Activated CD4-positive, alpha-beta T cell treated with anti-CD3 and anti-CD28 coated beads, Interleukin-2, amount 10 ng/mL, durations not matched to agents 24 days and 14 days (primary cell): Measurements from ENCODE around the gene CNNM1. TPM values are rescaled to one million over a fixed set of nuclear protein-coding genes. Genes with fewer than 3 reads are reported as not detected.

Experiments
- DNase-seq: peaks from one replicate; pipeline ENCODE4 v3.0.0; 2022
- H3K27ac Mint-ChIP-seq: one replicate; pipeline ENCODE4 v1.8.0; 2022; ENCODE audit warnings: mild to moderate bottlenecking, mixed read lengths
- H3K27me3 Mint-ChIP-seq: one replicate; pipeline ENCODE4 v1.8.0; 2022; ENCODE audit warnings: mixed read lengths
- H3K36me3 Mint-ChIP-seq: one replicate; pipeline ENCODE4 v1.8.0; 2022; ENCODE audit warnings: low read depth, mild to moderate bottlenecking, mixed read lengths
- H3K4me1 Mint-ChIP-seq: one replicate; pipeline ENCODE4 v1.8.0; 2021; ENCODE audit warnings: mixed read lengths
- H3K4me3 Mint-ChIP-seq: one replicate; pipeline ENCODE4 v1.8.0; 2022; ENCODE audit warnings: mild to moderate bottlenecking, moderate library complexity, mixed read lengths
- H3K9me3 Mint-ChIP-seq: one replicate; pipeline ENCODE4 v1.8.0; 2021; ENCODE audit warnings: mixed read lengths
- intact Hi-C: fragments of 100-400 bp; cut with micrococcal nuclease; formaldehyde crosslinking; loops from one replicate; pipeline ENCODE4 v1.15.1; 2023
- total RNA-seq: library from RNA; stranded (reverse); gene quantifications from 2 replicates; pipeline ENCODE4 v1.2.3, GENCODE V29; 2022

CNNM1 gene
- total RNA-seq, 1 donor from 2014 or later, result 0.44 TPM

DNA sequence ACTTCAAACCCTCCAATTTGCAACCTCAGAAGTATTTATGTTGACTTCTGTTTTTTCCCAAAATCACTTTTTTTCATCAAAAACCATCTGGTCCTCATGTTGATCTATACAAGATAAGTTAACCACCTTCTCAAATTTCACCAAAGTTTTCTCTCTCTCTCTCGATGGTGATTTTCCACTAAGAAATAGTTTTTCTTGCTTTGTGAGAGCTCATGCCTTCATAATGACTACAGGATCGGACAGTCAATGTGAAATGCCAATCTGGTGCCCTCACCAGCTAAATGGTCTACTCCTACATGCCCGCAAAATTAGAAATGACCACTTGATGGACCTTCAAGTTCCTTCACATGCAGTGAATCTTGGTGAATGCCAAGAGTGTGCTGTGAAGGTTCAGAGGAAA lies 40.4 kb downstream of the CNNM1 start:
- intact Hi-C loops, result no loop called here
- Mint-ChIP-seq H3K9me3 (no peaks in the 10 kb centered on the region), H3K27me3 (peaks cover 65% of the 10 kb centered on the region), H3K27ac (no peak overlapping the region), H3K4me1 (peaks cover 2% of the 10 kb centered on the region), H3K4me3 (no peak overlapping the region), H3K36me3 (no peaks in the 10 kb centered on the region)
- DNase-seq, result no peak

DNA sequence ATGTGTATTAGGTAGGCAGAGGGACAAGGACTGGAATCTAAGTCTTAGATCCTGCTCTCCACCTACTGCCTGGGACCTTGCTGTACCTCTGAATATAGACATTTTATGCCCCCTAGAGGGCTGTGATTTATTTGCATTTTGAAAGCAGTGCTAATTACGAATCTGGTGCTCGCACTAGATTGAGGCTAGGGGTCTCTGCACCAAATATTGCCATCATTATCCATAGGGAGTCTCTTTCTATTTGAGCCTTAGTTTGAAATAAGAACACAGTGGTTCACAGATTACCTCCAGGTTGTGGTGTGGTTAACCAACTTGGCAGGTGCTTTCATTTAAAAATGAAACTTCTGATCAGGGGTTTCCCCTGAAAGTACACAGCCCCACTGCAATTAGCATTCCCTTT lies 41.8 kb downstream of the CNNM1 start:
- no peak overlapping the region for H3K27ac Mint-ChIP-seq
- peak; percentile 66 for DNase-seq
- H3K36me3 Mint-ChIP-seq, result no peaks in the 10 kb centered on the region
- no peaks in the 10 kb centered on the region for H3K9me3 Mint-ChIP-seq
- H3K4me1 Mint-ChIP-seq, result peaks cover 2% of the 10 kb centered on the region
- H3K27me3 Mint-ChIP-seq, result peaks cover 65% of the 10 kb centered on the region
- no peak overlapping the region for H3K4me3 Mint-ChIP-seq
- intact Hi-C loops, result no loop called here

- Mint-ChIP-seq H3K36me3 (no peaks in the 10 kb centered on the region), H3K27ac (no peak overlapping the region), H3K27me3 (peaks cover 62% of the 10 kb centered on the region), H3K4me3 (no peak overlapping the region), H3K4me1 (peaks cover 2% of the 10 kb centered on the region), H3K9me3 (no peaks in the 10 kb centered on the region)
- intact Hi-C loops, result no loop called here
- no peak for DNase-seq
These were observed 43.6 kb downstream of the CNNM1 start for GRCh38 chr10:99372546-99373271.

DNA sequence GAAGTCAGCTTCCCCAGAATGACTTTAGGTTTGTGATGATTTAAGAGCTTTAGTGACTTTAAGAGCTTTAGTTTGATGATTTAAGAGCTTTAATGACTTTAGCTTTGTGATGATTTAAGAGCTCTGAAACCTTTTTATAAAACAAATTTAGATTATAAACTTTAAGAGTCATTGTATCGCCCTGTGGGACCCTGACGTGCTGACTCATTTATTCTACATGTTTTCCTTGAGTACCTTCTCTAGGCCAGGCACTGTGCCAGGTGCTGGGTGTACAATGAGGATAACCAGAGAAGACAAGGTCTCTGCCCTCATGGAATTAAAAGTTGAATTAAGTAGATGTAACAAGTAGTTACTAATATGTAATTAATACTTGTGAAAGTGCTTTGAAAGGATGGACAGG lies 45.4 kb downstream of the CNNM1 start:
- Mint-ChIP-seq H3K9me3 (no peaks in the 10 kb centered on the region), H3K27ac (no peak overlapping the region), H3K4me1 (peaks cover 2% of the 10 kb centered on the region), H3K27me3 (peaks cover 51% of the 10 kb centered on the region), H3K4me3 (no peak overlapping the region), H3K36me3 (no peaks in the 10 kb centered on the region)
- intact Hi-C loops, result no loop called here
- DNase-seq, result no peak

GRCh38 chr10:99374972-99375371 lies 45.8 kb downstream of the CNNM1 start:
- intact Hi-C loops, result no loop called here
- Mint-ChIP-seq H3K36me3 (no peaks in the 10 kb centered on the region), H3K4me3 (no peak overlapping the region), H3K27me3 (peaks cover 48% of the 10 kb centered on the region), H3K4me1 (peaks cover 2% of the 10 kb centered on the region), H3K27ac (no peak overlapping the region), H3K9me3 (no peaks in the 10 kb centered on the region)
- DNase-seq, result no peak

- intact Hi-C loops, result no loop called here
- peaks cover 2% of the 10 kb centered on the region for H3K4me1 Mint-ChIP-seq
- DNase-seq, result no peak
- no peak overlapping the region for H3K4me3 Mint-ChIP-seq
- peaks cover 50% of the 10 kb centered on the region for H3K27me3 Mint-ChIP-seq
- H3K36me3 Mint-ChIP-seq, result no peaks in the 10 kb centered on the region
- no peaks in the 10 kb centered on the region for H3K9me3 Mint-ChIP-seq
- H3K27ac Mint-ChIP-seq, result no peak overlapping the region
These were observed 46.3 kb downstream of the CNNM1 start for GRCh38 chr10:99375426-99375825.

DNA sequence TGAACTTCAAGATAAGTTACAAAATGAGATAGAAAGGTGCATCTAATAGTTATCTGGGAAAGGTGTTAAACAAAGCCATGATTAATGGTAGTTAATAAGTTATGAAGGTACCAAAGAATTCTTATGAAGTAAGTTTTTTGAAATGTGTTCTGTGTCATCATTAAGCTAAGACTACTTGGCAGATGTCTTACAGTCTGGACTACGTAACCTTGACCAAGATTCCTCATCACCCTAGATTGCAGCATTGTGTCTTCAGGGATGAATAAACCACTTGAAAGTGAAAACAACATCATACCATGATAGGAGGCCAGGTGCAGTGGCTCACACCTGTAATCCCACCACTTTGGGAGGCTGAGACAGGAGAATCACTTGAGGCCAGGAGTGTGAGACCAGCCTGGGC lies 53.0 kb downstream of the CNNM1 start:
- H3K4me1 Mint-ChIP-seq, result no peaks in the 10 kb centered on the region
- H3K4me3 Mint-ChIP-seq, result no peak overlapping the region
- peaks cover 18% of the 10 kb centered on the region for H3K27me3 Mint-ChIP-seq
- intact Hi-C loops, result no loop called here
- no peak overlapping the region for H3K27ac Mint-ChIP-seq
- DNase-seq, result no peak
- H3K9me3 Mint-ChIP-seq, result no peaks in the 10 kb centered on the region
- H3K36me3 Mint-ChIP-seq, result no peaks in the 10 kb centered on the region

DNA sequence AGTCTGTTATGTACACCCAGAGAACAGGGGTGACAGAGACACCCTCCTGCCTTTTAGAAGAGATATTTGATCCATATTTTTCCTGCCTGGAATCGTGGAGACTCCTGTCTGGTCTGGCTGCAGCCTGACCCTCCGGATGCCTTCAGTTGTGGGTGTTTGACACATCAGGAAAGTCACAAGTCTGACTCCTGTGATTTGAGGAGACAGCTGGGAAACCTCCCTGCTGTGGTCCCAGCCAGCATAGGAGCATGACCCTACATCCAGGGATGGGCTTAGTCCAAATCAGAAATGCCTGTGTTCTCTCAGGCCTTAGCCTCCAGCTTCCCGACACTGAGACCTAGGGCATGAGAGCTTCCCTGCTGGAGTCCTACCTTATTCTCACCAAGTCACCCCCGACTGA lies 57.9 kb downstream of the CNNM1 start:
- no peak overlapping the region for H3K27ac Mint-ChIP-seq
- intact Hi-C loops, result no loop called here
- no peak overlapping the region for H3K4me3 Mint-ChIP-seq
- no peaks in the 10 kb centered on the region for H3K9me3 Mint-ChIP-seq
- H3K36me3 Mint-ChIP-seq, result no peaks in the 10 kb centered on the region
- no peaks in the 10 kb centered on the region for H3K4me1 Mint-ChIP-seq
- no peak for DNase-seq
- peaks cover 8% of the 10 kb centered on the region for H3K27me3 Mint-ChIP-seq

DNA sequence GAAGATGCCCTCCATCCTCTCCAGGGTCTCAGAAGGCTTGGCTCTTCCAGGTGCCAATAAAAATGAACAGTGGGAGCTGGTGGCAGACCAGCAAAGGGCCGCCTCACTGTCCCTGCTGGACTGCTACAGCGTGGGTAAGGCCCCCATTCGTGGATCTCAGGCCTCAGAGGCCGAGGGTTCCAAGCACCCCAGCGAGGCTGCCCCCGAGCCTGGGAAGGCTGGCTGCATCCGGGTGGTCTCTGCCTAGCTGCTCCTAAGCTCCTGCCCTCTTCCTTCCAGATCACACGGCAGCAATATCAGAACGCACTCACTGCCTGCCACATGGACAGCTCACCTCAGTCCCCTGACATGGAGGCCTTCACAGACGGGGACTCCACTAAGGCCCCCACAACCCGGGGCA lies 58.4 kb downstream of the CNNM1 start:
- Mint-ChIP-seq H3K27ac (no peak overlapping the region), H3K4me3 (no peak overlapping the region), H3K27me3 (peaks cover 8% of the 10 kb centered on the region), H3K36me3 (no peaks in the 10 kb centered on the region), H3K4me1 (peaks cover under 1% of the 10 kb centered on the region), H3K9me3 (no peaks in the 10 kb centered on the region)
- no peak for DNase-seq
- intact Hi-C loops, result no loop called here

DNA sequence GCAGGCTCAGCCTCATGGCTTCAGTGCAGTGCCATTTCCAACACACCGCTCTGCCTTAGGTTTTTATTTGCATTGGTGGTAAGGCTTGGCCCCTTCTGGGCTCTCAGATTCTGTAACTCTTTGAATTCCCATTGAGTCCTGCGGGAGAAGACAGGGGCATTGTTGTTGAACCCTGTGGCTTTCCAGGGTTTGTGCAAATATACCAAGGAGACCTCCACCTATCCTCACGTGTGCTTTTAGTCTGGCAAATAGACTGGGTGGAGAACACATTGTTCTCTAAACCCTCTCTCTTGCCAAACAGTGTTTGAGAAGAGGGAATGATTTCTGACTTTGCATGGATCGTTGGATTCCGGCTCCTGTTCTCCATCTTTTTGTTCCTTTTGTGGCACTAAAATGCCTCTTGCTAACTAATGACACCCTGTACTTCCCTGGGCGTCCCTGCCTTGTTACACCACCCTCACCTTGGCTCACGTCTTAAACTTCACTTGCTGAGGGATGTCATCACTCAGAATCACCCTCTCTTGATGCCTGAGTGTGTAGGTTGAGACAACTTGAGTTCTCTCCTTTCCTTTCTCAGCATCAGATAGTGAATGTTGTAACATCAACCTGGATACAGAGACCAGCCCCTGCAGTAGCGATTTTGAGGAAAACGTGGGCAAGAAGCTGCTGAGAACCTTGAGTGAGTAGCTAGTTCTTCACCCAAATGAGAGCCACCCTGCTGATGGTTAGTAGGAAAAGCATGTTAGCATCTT lies 60.7 kb downstream of the CNNM1 start:
- H3K36me3 Mint-ChIP-seq, result peaks cover 2% of the 10 kb centered on the region
- H3K4me3 Mint-ChIP-seq, result no peak overlapping the region

GRCh38 chr10:99391346-99391745 lies 62.2 kb downstream of the CNNM1 start:
- Mint-ChIP-seq H3K4me3 (no peak overlapping the region), H3K27ac (no peak overlapping the region), H3K4me1 (peaks cover 8% of the 10 kb centered on the region), H3K9me3 (no peaks in the 10 kb centered on the region), H3K27me3 (peaks cover 4% of the 10 kb centered on the region), H3K36me3 (peaks cover 2% of the 10 kb centered on the region)
- DNase-seq, result no peak
- intact Hi-C loops, result no loop called here

More for the DNA sequence above, 60.7 kb downstream of the CNNM1 start:
- Mint-ChIP-seq H3K27me3 (peaks cover 8% of the 10 kb centered on the region), H3K9me3 (no peaks in the 10 kb centered on the region), H3K4me1 (peaks cover 5% of the 10 kb centered on the region), H3K27ac (no peak overlapping the region)
- DNase-seq, result no peak
- intact Hi-C loops, result no loop called here

- DNase-seq, result no peak
- Mint-ChIP-seq H3K27ac (no peak overlapping the region), H3K4me3 (no peak overlapping the region), H3K36me3 (peaks cover 6% of the 10 kb centered on the region), H3K9me3 (no peaks in the 10 kb centered on the region), H3K27me3 (peaks cover 4% of the 10 kb centered on the region), H3K4me1 (peaks cover 8% of the 10 kb centered on the region)
- intact Hi-C loops, result loop anchor here (2.0 kb wide), 1 partner anchor 38 kb away; the partner anchor contains the start of gene GOT1
These were observed 63.9 kb downstream of the CNNM1 start for GRCh38 chr10:99393036-99393435.

GRCh38 chr10:99393683-99394082 lies 64.5 kb downstream of the CNNM1 start:
- Mint-ChIP-seq H3K36me3 (peaks cover 7% of the 10 kb centered on the region), H3K9me3 (no peaks in the 10 kb centered on the region), H3K4me3 (no peak overlapping the region), H3K27ac (no peak overlapping the region), H3K4me1 (peaks cover 8% of the 10 kb centered on the region), H3K27me3 (peaks cover 4% of the 10 kb centered on the region)
- intact Hi-C loops, result loop anchor here (2.0 kb wide), 1 partner anchor 37 kb away; the partner anchor contains the start of gene GOT1
- DNase-seq, result no peak

- Mint-ChIP-seq H3K27ac (no peak overlapping the region), H3K4me3 (no peak overlapping the region), H3K36me3 (peaks cover 7% of the 10 kb centered on the region), H3K4me1 (peaks cover 8% of the 10 kb centered on the region), H3K9me3 (no peaks in the 10 kb centered on the region), H3K27me3 (peaks cover 2% of the 10 kb centered on the region)
- intact Hi-C loops, result no loop called here
- no peak for DNase-seq
These were observed 65.1 kb downstream of the CNNM1 start for GRCh38 chr10:99394256-99394655.
